Muscle of leg (tissue), 11 donors: ENCODE data around the gene CHAC2. TPM values are rescaled to one million over a fixed set of nuclear protein-coding genes. Genes with fewer than 3 reads are reported as not detected.

Source experiments
- DNase-seq: peaks from one replicate; pipeline ENCODE4 v3.0.0; 2013
- H3K27ac ChIP-seq: one replicate; pipeline ENCODE4 v1.5.1; 2013; ENCODE audit warnings: mild to moderate bottlenecking, low read length, control low read depth
- H3K27me3 ChIP-seq: one replicate; pipeline ENCODE4 v1.6.1; 2013; ENCODE audit warnings: low read length; ENCODE audit not compliant: control insufficient read depth, insufficient read depth
- H3K36me3 ChIP-seq: one replicate; pipeline ENCODE4 v1.6.1; 2013; ENCODE audit warnings: low read length; ENCODE audit not compliant: control insufficient read depth, insufficient read depth
- H3K4me1 ChIP-seq: one replicate; pipeline ENCODE4 v1.6.1; 2013; ENCODE audit warnings: low read length; ENCODE audit not compliant: control insufficient read depth, insufficient read depth
- H3K4me3 ChIP-seq: one replicate; pipeline ENCODE4 v1.5.1; 2013; ENCODE audit warnings: low read length, control low read depth
- H3K9me3 ChIP-seq: replicated peaks from 2 replicates; pipeline ENCODE4 v1.6.1; 2013; ENCODE audit warnings: low read depth, low read length; ENCODE audit not compliant: control insufficient read depth
- WGBS: methylation state at CpG from one replicate; pipeline ENCODE4 v1.1.5; 2013; ENCODE audit warnings: missing lambda C conversion rate; ENCODE audit not compliant: insufficient coverage; 5-methylcytosine and 5-hydroxymethylcytosine counted together
- polyA plus RNA-seq, 8 donors: library from polyadenylated mRNA; unstranded; fragments of 120-200 nt; gene quantifications; one replicate each; pipeline versions ENCODE4 v1.2.1 to v1.2.3, GENCODE V29; 2013; ENCODE audit warnings: inconsistent platforms in 1 of 8, low replicate concordance in 1 of 8; ENCODE audit not compliant: insufficient read length in 8 of 8, insufficient read depth in 1 of 8
- total RNA-seq: library from RNA; stranded (reverse); fragments of 120-200 nt; gene quantifications from one replicate; pipeline ENCODE4 v1.2.4, GENCODE V29; 2013

The CHAC2 gene
- total and polyA plus RNA-seq, 9 donors, result 1.4 to 3.3 (median 2.7) TPM

DNA sequence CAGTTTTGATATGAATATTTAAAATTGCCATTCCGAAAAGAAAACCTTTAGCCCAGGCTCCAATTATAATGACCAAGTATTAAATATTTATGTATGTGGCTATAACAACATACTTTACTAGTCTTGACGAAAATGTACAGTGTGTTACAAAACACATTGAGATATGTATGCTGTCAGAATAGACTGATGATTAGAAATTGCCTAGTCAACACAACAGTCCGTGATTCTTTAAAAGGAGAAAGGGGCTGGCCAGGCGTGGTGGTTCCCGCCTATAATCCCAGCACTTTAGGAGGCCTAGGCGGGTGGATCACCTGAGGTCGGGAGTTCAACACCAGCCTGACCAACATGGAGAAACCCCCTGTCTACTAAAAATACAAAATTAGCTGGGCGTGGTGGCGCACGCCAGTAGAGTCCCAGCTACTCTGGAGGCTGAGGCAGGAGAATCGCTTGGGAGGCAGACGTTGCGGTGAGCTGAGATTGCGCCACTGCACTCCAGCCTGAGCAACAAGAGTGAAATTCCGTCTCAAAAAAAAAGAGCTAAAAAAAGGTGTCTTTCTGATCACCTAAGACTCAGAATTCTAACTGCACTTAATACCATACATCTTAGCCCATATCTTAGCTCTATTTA is 1.8 kb downstream of the CHAC2 start:
- 94% methylated on average over 12 of the region's 15 CpGs for WGBS
- Histone ChIP-seq H3K4me3 (no peak overlapping the region), H3K27me3 (no peaks in the 10 kb centered on the region), H3K36me3 (peaks cover 3% of the 10 kb centered on the region), H3K4me1 (peaks cover 3% of the 10 kb centered on the region), H3K27ac (no peak overlapping the region), H3K9me3 (no peaks in the 10 kb centered on the region)
- no peak for DNase-seq

GRCh38 chr2:53770264-53770663 is 2.7 kb downstream of the CHAC2 start:
- H3K9me3 ChIP-seq, result no peaks in the 10 kb centered on the region
- WGBS, result no CpG with 5 or more reads among the region's 4 CpGs

GRCh38 chr2:53777134-53777533 is 9.5 kb downstream of the CHAC2 start:
- Histone ChIP-seq H3K4me3 (no peak overlapping the region), H3K4me1 (no peaks in the 10 kb centered on the region), H3K27me3 (no peaks in the 10 kb centered on the region), H3K9me3 (no peaks in the 10 kb centered on the region), H3K27ac (no peak overlapping the region), H3K36me3 (peaks cover 3% of the 10 kb centered on the region)
- 82% methylated on average over 1 of the region's 1 CpG for WGBS
- no peak for DNase-seq

More at GRCh38 chr2:53770264-53770663, 2.7 kb downstream of the CHAC2 start:
- Histone ChIP-seq H3K36me3 (peaks cover 3% of the 10 kb centered on the region), H3K4me3 (no peak overlapping the region), H3K27me3 (no peaks in the 10 kb centered on the region), H3K4me1 (peaks cover 3% of the 10 kb centered on the region), H3K27ac (no peak overlapping the region)
- DNase-seq, result no peak

- no peak for DNase-seq
- Histone ChIP-seq H3K36me3 (peaks cover 6% of the 10 kb centered on the region), H3K4me3 (no peak overlapping the region), H3K27ac (no peak overlapping the region), H3K27me3 (no peaks in the 10 kb centered on the region), H3K9me3 (no peaks in the 10 kb centered on the region), H3K4me1 (no peaks in the 10 kb centered on the region)
- WGBS, result no CpG with 5 or more reads among the region's 5 CpGs
These were observed 11.0 kb downstream of the CHAC2 start for GRCh38 chr2:53778536-53779162.

DNA sequence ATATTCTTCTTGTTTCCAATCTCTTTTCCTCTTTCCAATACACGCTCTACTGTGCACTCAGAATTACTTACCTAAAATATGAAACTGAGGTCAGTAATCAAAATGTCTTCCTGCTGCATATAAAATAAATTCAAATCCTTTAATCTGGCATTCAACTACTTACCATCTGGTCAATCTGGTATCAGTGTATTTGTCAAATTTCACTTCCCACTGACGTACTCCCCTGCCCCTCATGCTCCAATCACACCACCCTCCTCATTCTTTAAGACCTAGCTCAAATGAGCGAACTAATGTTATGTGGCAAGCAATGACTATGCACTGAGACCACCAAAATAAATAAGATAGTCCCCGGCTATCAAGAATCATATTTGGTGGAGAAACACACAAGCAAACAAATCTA is 12.5 kb downstream of the CHAC2 start:
- Histone ChIP-seq H3K36me3 (peaks cover 3% of the 10 kb centered on the region), H3K9me3 (no peaks in the 10 kb centered on the region), H3K27ac (no peak overlapping the region), H3K4me1 (peaks cover 3% of the 10 kb centered on the region), H3K27me3 (no peaks in the 10 kb centered on the region), H3K4me3 (no peak overlapping the region)
- 80% methylated on average over 1 of the region's 4 CpGs for WGBS
- no peak for DNase-seq

GRCh38 chr2:53782676-53783075 is 15.1 kb downstream of the CHAC2 start:
- Histone ChIP-seq H3K36me3 (peaks cover 3% of the 10 kb centered on the region), H3K4me3 (no peak overlapping the region), H3K4me1 (peaks cover 8% of the 10 kb centered on the region), H3K27ac (no peak overlapping the region), H3K27me3 (no peaks in the 10 kb centered on the region), H3K9me3 (no peaks in the 10 kb centered on the region)
- 55% methylated on average over 6 of the region's 8 CpGs for WGBS
- DNase-seq, result no peak

GRCh38 chr2:53784436-53784835 is 16.8 kb downstream of the CHAC2 start:
- Histone ChIP-seq H3K4me1 (peaks cover 11% of the 10 kb centered on the region), H3K4me3 (no peak overlapping the region), H3K27me3 (no peaks in the 10 kb centered on the region), H3K27ac (no peak overlapping the region), H3K9me3 (no peaks in the 10 kb centered on the region), H3K36me3 (peaks cover 3% of the 10 kb centered on the region)
- no peak for DNase-seq

DNA sequence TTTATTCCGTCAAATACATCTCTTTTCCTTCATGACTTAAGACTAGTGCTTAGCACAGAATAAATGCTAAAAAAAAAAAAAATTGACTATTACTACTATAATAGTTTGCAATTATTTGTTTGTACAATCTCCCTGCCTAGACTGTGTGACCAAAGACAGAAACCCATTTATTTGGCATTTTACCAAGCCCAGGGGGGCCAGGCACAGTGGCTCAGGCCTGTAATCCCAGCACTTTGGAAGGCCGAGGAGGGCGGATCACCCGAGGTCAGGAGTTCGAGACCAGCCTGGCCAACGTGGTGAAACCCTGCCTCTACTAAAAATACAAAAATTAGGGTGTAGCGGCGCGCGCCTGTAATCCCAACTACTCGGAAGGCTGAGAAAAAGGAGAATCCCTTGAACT is 17.8 kb downstream of the CHAC2 start:
- peak; percentile 21 for DNase-seq
- Histone ChIP-seq H3K36me3 (peaks cover 3% of the 10 kb centered on the region), H3K9me3 (no peaks in the 10 kb centered on the region), H3K27me3 (no peaks in the 10 kb centered on the region), H3K4me1 (peaks cover 11% of the 10 kb centered on the region), H3K27ac (no peak overlapping the region), H3K4me3 (peak overlapping the region; percentile 94)
- 73% methylated on average over 4 of the region's 11 CpGs for WGBS

GRCh38 chr2:53786352-53786704 is 18.7 kb downstream of the CHAC2 start:
- under 1% methylated on average over 16 of the region's 18 CpGs for WGBS
- Histone ChIP-seq H3K27ac (peak overlapping the region; percentile 96), H3K9me3 (no peaks in the 10 kb centered on the region), H3K36me3 (peaks cover 3% of the 10 kb centered on the region), H3K27me3 (no peaks in the 10 kb centered on the region), H3K4me1 (peaks cover 11% of the 10 kb centered on the region), H3K4me3 (peak overlapping the region; percentile 94)
- peak; percentile 61 for DNase-seq

GRCh38 chr2:53786705-53787613 is 19.4 kb downstream of the CHAC2 start, which contains the start of the genes ASB3 and ERLEC1:
Gene ASB3 (minus strand): TSS chr2:53786953. CDS start chr2:53765572, 21,381 bp downstream.
Gene ERLEC1 (plus strand): TSS chr2:53787044. CDS start chr2:53787211, 167 bp downstream.
- WGBS, result under 1% methylated on average over 52 of the region's 77 CpGs
- DNase-seq, result peak; percentile 97
- Histone ChIP-seq H3K4me1 (peaks cover 11% of the 10 kb centered on the region), H3K9me3 (no peaks in the 10 kb centered on the region), H3K27ac (peak within 1 kb of the TSS; percentile 96), H3K27me3 (no peaks in the 10 kb centered on the region), H3K36me3 (peaks cover 3% of the 10 kb centered on the region), H3K4me3 (peak within 1 kb of the TSS; percentile 94)
